ENCODE data around the gene UBE4B.

UBE4B gene

GRCh38 chr1:10117132-10117531 is 84.4 kb downstream of the UBE4B start:
- no peak for DNase-seq (ENCODE audit: low read depth)

GRCh38 chr1:10117865-10118264 is 85.1 kb downstream of the UBE4B start:
- no peak for DNase-seq (ENCODE audit: low read depth)

GRCh38 chr1:10121688-10122087 is 88.9 kb downstream of the UBE4B start:
- no peak for DNase-seq (ENCODE audit: low read depth)

- no peak for DNase-seq (ENCODE audit: low read depth)
These were observed 90.2 kb downstream of the UBE4B start for GRCh38 chr1:10122926-10123325.

- DNase-seq (ENCODE audit: low read depth) = no peak
These were observed 95.5 kb downstream of the UBE4B start for GRCh38 chr1:10128101-10128765.

- DNase-seq (ENCODE audit: low read depth) = no peak
These were observed 99.6 kb downstream of the UBE4B start for GRCh38 chr1:10132316-10132715.

GRCh38 chr1:10132852-10133251 is 100.1 kb downstream of the UBE4B start:
- DNase-seq (ENCODE audit: low read depth) = no peak

GRCh38 chr1:10140981-10141380 is 108.2 kb downstream of the UBE4B start:
- DNase-seq (ENCODE audit: low read depth) = no peak

- no peak for DNase-seq (ENCODE audit: low read depth)
These were observed 111.3 kb downstream of the UBE4B start for GRCh38 chr1:10143961-10144485.

- no peak for DNase-seq (ENCODE audit: low read depth)
These were observed 113.6 kb downstream of the UBE4B start for GRCh38 chr1:10146391-10146790.

GRCh38 chr1:10149231-10149630 is 116.5 kb downstream of the UBE4B start:
- DNase-seq (ENCODE audit: low read depth) = no peak

- peak; percentile 25 for DNase-seq (ENCODE audit: low read depth)
These were observed 120.0 kb downstream of the UBE4B start for GRCh38 chr1:10152709-10153284.

GRCh38 chr1:10155087-10155712 is 122.4 kb downstream of the UBE4B start:
- peak; percentile 42 for DNase-seq (ENCODE audit: low read depth)

- no peak for DNase-seq (ENCODE audit: low read depth)
These were observed 127.4 kb downstream of the UBE4B start for GRCh38 chr1:10160173-10160572.

- no peak for DNase-seq (ENCODE audit: low read depth)
These were observed 128.2 kb downstream of the UBE4B start for GRCh38 chr1:10160907-10161490.

- no peak for DNase-seq (ENCODE audit: low read depth)
These were observed 129.0 kb downstream of the UBE4B start for GRCh38 chr1:10161541-10162290.

- no peak for DNase-seq (ENCODE audit: low read depth)
These were observed 136.3 kb downstream of the UBE4B start for GRCh38 chr1:10168912-10169514.

GRCh38 chr1:10170239-10170574 is 137.4 kb downstream of the UBE4B start:
- no peak for DNase-seq (ENCODE audit: low read depth)

- no peak for DNase-seq (ENCODE audit: low read depth)
These were observed 138.5 kb downstream of the UBE4B start for GRCh38 chr1:10171105-10171767.

- no peak for DNase-seq (ENCODE audit: low read depth)
These were observed 139.4 kb downstream of the UBE4B start for GRCh38 chr1:10171995-10172669.

- no peak for DNase-seq (ENCODE audit: low read depth)
These were observed 140.8 kb downstream of the UBE4B start for GRCh38 chr1:10173582-10173981.
